OCI-LY1 (cell line): ENCODE measurements around the gene GANC.
"Not testable (repeated sequence)": the region's sequence is repeated elsewhere in the genome, so short reads cannot be mapped to it uniquely, and the experiment has no call there.

Source experiments
- H2AFZ ChIP-seq: fragments of 200-600 bp; sonication (generic), shearing (Covaris generic); 2 replicates; pipeline ENCODE4 v1.6.0; 2014; ENCODE audit warnings: antibody characterized with exemption, mild to moderate bottlenecking, low read length
- H3F3A ChIP-seq: fragments of 200-600 bp; sonication (generic), shearing (Covaris generic); 2 replicates; pipeline ENCODE4 v1.6.0; 2014; ENCODE audit warnings: mild to moderate bottlenecking, antibody characterized with exemption, low read length, moderate library complexity; ENCODE audit not compliant: insufficient read depth
- H3K27ac ChIP-seq: fragments of 200-600 bp; sonication (generic); 2 replicates; pipeline ENCODE4 v1.5.1; 2014; ENCODE audit warnings: low read length, mixed run types, mild to moderate bottlenecking, low read depth; ENCODE audit not compliant: poor library complexity, severe bottlenecking
- H3K27me3 ChIP-seq: fragments of 200-600 bp; sonication (generic); 2 replicates; pipeline ENCODE4 v1.6.0; 2014; ENCODE audit warnings: antibody characterized with exemption, mild to moderate bottlenecking, low read length, moderate library complexity; ENCODE audit not compliant: insufficient read depth
- H3K36me3 ChIP-seq: fragments of 200-600 bp; sonication (generic); 2 replicates; pipeline ENCODE4 v1.6.1; 2014; ENCODE audit warnings: mild to moderate bottlenecking, antibody characterized with exemption, low read length, moderate library complexity, mixed read lengths; ENCODE audit not compliant: insufficient read depth
- H3K4me1 ChIP-seq: fragments of 200-600 bp; sonication (generic); 2 replicates; pipeline ENCODE4 v1.5.1; 2014; ENCODE audit warnings: mild to moderate bottlenecking, low read length, moderate library complexity; ENCODE audit not compliant: insufficient read depth, severe bottlenecking
- H3K4me2 ChIP-seq: fragments of 200-600 bp; sonication (generic), shearing (Covaris generic); 2 replicates; pipeline ENCODE4 v1.6.1; 2014; ENCODE audit warnings: low read length
- H3K4me3 ChIP-seq: fragments of 200-600 bp; sonication (generic); 2 replicates; pipeline ENCODE4 v1.5.1; 2014; ENCODE audit warnings: low read length, low read depth, mild to moderate bottlenecking, mixed read lengths; ENCODE audit not compliant: poor library complexity, severe bottlenecking
- H3K79me2 ChIP-seq: fragments of 200-600 bp; shearing (Covaris generic); 2 replicates; pipeline ENCODE4 v1.6.1; 2016; ENCODE audit warnings: mixed run types, low read length, mixed read lengths; ENCODE audit not compliant: insufficient read depth
- H3K9ac ChIP-seq: fragments of 200-600 bp; sonication (generic), shearing (Covaris generic); 2 replicates; pipeline ENCODE4 v1.6.1; 2014; ENCODE audit warnings: mild to moderate bottlenecking, low read length, mixed read lengths
- H3K9me2 ChIP-seq: fragments of 200-600 bp; sonication (generic), shearing (Covaris generic); 2 replicates; pipeline ENCODE4 v1.6.1; 2014; ENCODE audit warnings: low read depth, mild to moderate bottlenecking, low read length, mixed read lengths
- H3K9me3 ChIP-seq: fragments of 200-600 bp; shearing (Covaris generic); 2 replicates; pipeline ENCODE4 v1.6.1; 2014; ENCODE audit warnings: low read length, mixed read lengths
- H4K20me1 ChIP-seq: fragments of 200-600 bp; sonication (generic), shearing (Covaris generic); 2 replicates; pipeline ENCODE4 v1.6.0; 2016; ENCODE audit warnings: mild to moderate bottlenecking, low read length; ENCODE audit not compliant: insufficient read depth
- EZH2 ChIP-seq: fragments of 200-600 bp; sonication (generic), shearing (Covaris generic); IDR thresholded peaks from 2 replicates; pipeline ENCODE4 v1.8.0; 2017; ENCODE audit warnings: borderline replicate concordance, mixed run types, mild to moderate bottlenecking, antibody characterized with exemption, low read length, moderate library complexity, mixed read lengths
- TF ChIP-seq, protein P1 (sequence below): fragments of 200-600 bp; sonication (generic), shearing (Covaris generic); IDR thresholded peaks from 2 replicates; pipeline ENCODE4 v1.5.1; 2017; ENCODE audit warnings: mild to moderate bottlenecking, antibody characterized with exemption, low read length, moderate library complexity, mixed read lengths

The GANC gene

DNA sequence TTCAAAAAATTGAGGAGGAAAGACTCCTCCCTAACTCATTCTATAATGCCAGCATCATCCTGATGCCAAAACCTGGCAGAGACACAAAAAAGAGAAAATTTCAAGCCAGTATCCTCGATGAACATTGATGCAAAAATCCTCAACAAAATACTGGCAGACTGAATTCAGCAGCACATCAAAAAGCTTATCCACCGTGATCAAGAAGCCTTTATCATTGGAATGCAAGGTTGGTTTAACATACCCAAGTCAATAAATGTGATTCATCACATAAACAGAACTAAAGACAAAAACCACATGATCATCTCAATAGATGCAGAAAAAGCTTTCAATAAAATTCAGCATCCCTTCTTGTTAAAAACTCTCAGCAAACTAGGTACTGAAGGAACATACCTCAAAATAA, 62.1 kb downstream of the GANC start:
- H3K4me3 ChIP-seq: no peak overlapping the region
- no peaks in the 10 kb centered on the region for H4K20me1 ChIP-seq
- no peaks in the 10 kb centered on the region for H3K36me3 ChIP-seq
- no peak overlapping the region for H3K4me2 ChIP-seq
- H3K9ac ChIP-seq: no peak overlapping the region
- H3K79me2 ChIP-seq: no peaks in the 10 kb centered on the region
- TF ChIP-seq, protein P1, sequence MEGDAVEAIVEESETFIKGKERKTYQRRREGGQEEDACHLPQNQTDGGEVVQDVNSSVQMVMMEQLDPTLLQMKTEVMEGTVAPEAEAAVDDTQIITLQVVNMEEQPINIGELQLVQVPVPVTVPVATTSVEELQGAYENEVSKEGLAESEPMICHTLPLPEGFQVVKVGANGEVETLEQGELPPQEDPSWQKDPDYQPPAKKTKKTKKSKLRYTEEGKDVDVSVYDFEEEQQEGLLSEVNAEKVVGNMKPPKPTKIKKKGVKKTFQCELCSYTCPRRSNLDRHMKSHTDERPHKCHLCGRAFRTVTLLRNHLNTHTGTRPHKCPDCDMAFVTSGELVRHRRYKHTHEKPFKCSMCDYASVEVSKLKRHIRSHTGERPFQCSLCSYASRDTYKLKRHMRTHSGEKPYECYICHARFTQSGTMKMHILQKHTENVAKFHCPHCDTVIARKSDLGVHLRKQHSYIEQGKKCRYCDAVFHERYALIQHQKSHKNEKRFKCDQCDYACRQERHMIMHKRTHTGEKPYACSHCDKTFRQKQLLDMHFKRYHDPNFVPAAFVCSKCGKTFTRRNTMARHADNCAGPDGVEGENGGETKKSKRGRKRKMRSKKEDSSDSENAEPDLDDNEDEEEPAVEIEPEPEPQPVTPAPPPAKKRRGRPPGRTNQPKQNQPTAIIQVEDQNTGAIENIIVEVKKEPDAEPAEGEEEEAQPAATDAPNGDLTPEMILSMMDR: no peak
- no peak for TF ChIP-seq EZH2
- no peak overlapping the region for H3K27ac ChIP-seq
- no peak overlapping the region for H2AFZ ChIP-seq
- H3K9me3 ChIP-seq: 0 out of 2 replicates have a peak, but pooled peaks cover 3% of the 10 kb centered on the region
- no peaks in the 10 kb centered on the region for H3F3A ChIP-seq
- H3K4me1 ChIP-seq: no peaks in the 10 kb centered on the region
- no peaks in the 10 kb centered on the region for H3K27me3 ChIP-seq
- no peaks in the 10 kb centered on the region for H3K9me2 ChIP-seq

- not testable (repeated sequence) for H3K9me3 ChIP-seq, H3K9me2 ChIP-seq, H3K79me2 ChIP-seq, H3K9ac ChIP-seq, H3K27me3 ChIP-seq, H3K36me3 ChIP-seq, H3K4me2 ChIP-seq, H4K20me1 ChIP-seq, H3K4me3 ChIP-seq, H3K4me1 ChIP-seq, H3F3A ChIP-seq, H2AFZ ChIP-seq, H3K27ac ChIP-seq
Observed at GRCh38 chr15:42336650-42337049, 63.6 kb downstream of the GANC start.

GRCh38 chr15:42337104-42337503, 64.1 kb downstream of the GANC start:
- not testable (repeated sequence) for H3K4me1 ChIP-seq, H3K9ac ChIP-seq, H3K4me3 ChIP-seq, H3F3A ChIP-seq, H3K36me3 ChIP-seq, H2AFZ ChIP-seq, H3K27me3 ChIP-seq, H3K9me3 ChIP-seq, H3K4me2 ChIP-seq, H4K20me1 ChIP-seq, H3K9me2 ChIP-seq, H3K79me2 ChIP-seq, H3K27ac ChIP-seq

DNA sequence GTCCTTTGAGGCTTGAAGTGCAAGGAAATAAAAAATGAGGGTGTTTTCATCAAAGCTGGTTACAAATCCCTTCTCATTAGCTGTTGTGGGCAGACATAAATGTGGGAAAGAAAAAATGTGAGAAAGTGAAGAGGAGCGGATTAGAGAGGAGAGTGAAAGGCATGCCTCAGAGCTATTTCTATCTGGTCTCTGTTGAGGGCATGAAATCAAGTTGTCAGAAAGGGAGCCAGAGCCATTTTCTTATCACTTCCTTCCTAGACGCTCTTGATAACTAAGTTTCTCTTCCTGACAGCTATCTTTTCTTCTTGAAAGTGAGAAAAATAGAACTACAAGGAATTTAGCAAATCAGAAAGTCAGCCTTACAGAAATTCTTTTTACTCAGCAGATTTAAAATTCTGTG, 65.5 kb downstream of the GANC start:
- no peak overlapping the region for H3K27ac ChIP-seq

More for the DNA sequence above, 65.5 kb downstream of the GANC start:
- H3K9me3 ChIP-seq: 0 out of 2 replicates have a peak, but pooled peaks cover 3% of the 10 kb centered on the region
- no peak overlapping the region for H3K4me2 ChIP-seq
- no peak overlapping the region for H3K9ac ChIP-seq
- H3K27me3 ChIP-seq: no peaks in the 10 kb centered on the region
- no peak overlapping the region for H2AFZ ChIP-seq
- no peaks in the 10 kb centered on the region for H4K20me1 ChIP-seq
- no peaks in the 10 kb centered on the region for H3K36me3 ChIP-seq
- H3F3A ChIP-seq: no peaks in the 10 kb centered on the region
- no peaks in the 10 kb centered on the region for H3K79me2 ChIP-seq
- H3K4me1 ChIP-seq: no peaks in the 10 kb centered on the region
- TF ChIP-seq, protein P1: no peak
- no peak for TF ChIP-seq EZH2
- no peak overlapping the region for H3K4me3 ChIP-seq
- H3K9me2 ChIP-seq: no peaks in the 10 kb centered on the region
